ENCODE measurements around the gene USP24.
"Not testable (repeated sequence)": the region's sequence is repeated elsewhere in the genome, so short reads cannot be mapped to it uniquely, and the experiment has no call there.

The USP24 gene

DNA sequence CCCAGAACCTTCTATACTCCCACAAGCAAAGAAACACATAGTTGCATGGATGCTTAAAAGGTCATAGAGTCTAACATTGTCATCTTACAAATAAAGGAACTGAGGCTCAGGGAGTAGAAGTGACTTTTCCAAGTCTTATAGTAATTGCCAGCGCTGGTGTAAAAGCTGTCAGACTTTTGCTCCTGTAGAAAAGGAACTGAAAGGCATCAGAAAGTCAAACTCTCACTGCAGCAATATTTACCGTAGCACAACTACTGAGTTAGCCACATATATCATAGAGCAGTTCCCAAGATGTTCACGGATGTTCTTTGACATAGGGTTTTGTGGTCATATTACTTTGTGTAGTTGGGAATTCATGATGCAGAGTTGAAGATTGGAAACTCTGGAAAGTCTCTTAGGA, 16.6 kb upstream of the USP24 start:
- no peaks in the 10 kb centered on the region for H3K27me3 ChIP-seq (ENCODE audit: insufficient read depth, insufficient read length)
- no peak overlapping the region for H3K4me3 ChIP-seq (ENCODE audit: insufficient read length, low read depth)
- no peaks in the 10 kb centered on the region for H3K36me3 ChIP-seq (ENCODE audit: insufficient read depth, insufficient read length, low read length)
- no peaks in the 10 kb centered on the region for H3K4me1 ChIP-seq (ENCODE audit: insufficient read depth, insufficient read length)
- no peak overlapping the region for H3K9ac ChIP-seq (ENCODE audit: insufficient read length, low read depth)
- no peak for DNase-seq (ENCODE audit: low read depth, low spot score)
- TF ChIP-seq YY1 (IDR thresholded peaks at IDR 0.05; ENCODE audit: insufficient read depth, insufficient read length) (no peak), SUZ12 (IDR thresholded peaks at IDR 0.05; ENCODE audit: extremely low read depth, insufficient read depth, insufficient read length) (no peak), ZNF274 (IDR thresholded peaks at IDR 0.05; ENCODE audit: low read depth, low read length) (no peak)
- peaks cover 11% of the 10 kb centered on the region for H3K9me3 ChIP-seq (ENCODE audit: insufficient read depth, low read length)

DNA sequence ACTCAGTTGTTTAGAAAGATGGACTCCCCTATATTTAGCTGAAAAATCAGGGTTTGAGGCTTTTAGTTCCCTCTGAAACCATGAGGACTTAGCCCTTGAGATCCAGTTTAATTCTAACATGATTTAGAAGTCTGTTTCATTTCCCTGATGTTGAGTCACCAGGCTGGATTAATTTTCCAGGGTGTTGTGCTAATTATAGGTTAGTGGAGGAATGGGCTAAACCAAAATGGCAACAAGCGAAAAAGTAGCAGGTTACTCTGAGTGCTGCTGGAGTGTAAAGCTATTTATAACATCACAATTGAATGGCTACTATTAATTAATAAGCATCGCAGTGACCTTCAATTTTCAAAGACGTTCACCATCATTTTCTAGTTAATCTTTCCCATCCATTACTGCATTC, 15.5 kb upstream of the USP24 start:
- no peak for TF ChIP-seq SUZ12 (IDR thresholded peaks at IDR 0.05; ENCODE audit: extremely low read depth, insufficient read depth, insufficient read length)
- TF ChIP-seq YY1 (IDR thresholded peaks at IDR 0.05; ENCODE audit: insufficient read depth, insufficient read length) = no peak
- no peak for TF ChIP-seq ZNF274 (IDR thresholded peaks at IDR 0.05; ENCODE audit: low read depth, low read length)
- H3K4me1 ChIP-seq (ENCODE audit: insufficient read depth, insufficient read length) = no peaks in the 10 kb centered on the region

DNA sequence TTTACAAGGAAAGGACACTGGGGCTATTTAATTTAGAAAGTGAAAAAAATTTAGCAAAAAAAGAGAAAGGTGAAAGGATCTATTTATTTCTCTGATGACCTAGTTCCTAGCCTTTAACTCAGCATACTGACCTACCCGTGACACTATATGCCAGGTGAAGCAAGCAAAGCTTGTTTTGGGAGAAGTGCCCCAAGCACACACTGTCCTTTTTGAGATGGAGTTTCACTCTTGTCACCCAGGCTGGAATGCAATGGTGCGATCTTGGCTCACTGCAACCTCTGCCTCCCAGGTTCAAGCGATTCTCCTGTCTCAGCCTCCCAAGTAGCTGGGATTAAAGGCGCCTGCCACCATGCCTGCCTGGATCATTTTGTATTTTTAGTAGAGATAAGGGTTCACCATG, 14.6 kb upstream of the USP24 start:
- not testable (repeated sequence) for H3K9ac ChIP-seq (ENCODE audit: insufficient read length, low read depth); DNase-seq (ENCODE audit: low read depth, low spot score); H3K27me3 ChIP-seq (ENCODE audit: insufficient read depth, insufficient read length); H3K4me3 ChIP-seq (ENCODE audit: insufficient read length, low read depth); H3K4me1 ChIP-seq (ENCODE audit: insufficient read depth, insufficient read length); H3K36me3 ChIP-seq (ENCODE audit: insufficient read depth, insufficient read length, low read length)
- peaks cover 15% of the 10 kb centered on the region for H3K9me3 ChIP-seq (ENCODE audit: insufficient read depth, low read length)

More for the DNA sequence above, 15.5 kb upstream of the USP24 start:
- Histone ChIP-seq H3K4me3 (ENCODE audit: insufficient read length, low read depth) (no peak overlapping the region), H3K9me3 (ENCODE audit: insufficient read depth, low read length) (peaks cover 15% of the 10 kb centered on the region), H3K9ac (ENCODE audit: insufficient read length, low read depth) (no peak overlapping the region), H3K27me3 (ENCODE audit: insufficient read depth, insufficient read length) (no peaks in the 10 kb centered on the region), H3K36me3 (ENCODE audit: insufficient read depth, insufficient read length, low read length) (no peaks in the 10 kb centered on the region)
- no peak for DNase-seq (ENCODE audit: low read depth, low spot score)

DNA sequence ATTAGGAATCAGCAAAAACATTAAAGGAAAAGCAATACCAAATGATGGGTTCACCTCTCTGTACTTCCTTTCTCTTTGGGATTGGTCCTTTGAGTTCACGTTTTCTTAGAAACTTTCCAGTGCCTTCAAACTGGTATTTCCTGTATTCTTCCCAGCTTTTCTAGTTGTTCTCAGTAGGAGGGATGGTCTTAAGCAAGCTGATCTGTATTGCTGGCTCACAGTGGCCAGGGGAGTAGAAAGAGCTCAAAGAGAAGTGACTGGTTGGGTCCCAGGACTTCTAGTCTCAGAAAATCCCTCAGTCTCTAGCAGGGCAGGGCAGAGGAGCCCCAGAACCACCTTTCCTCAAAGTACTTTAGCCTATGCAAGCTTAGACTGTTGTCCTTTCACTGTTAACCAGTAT, 10.1 kb upstream of the USP24 start:
- TF ChIP-seq SUZ12 (IDR thresholded peaks at IDR 0.05; ENCODE audit: extremely low read depth, insufficient read depth, insufficient read length) = no peak
- TF ChIP-seq ZNF274 (IDR thresholded peaks at IDR 0.05; ENCODE audit: low read depth, low read length) = no peak
- TF ChIP-seq YY1 (IDR thresholded peaks at IDR 0.05; ENCODE audit: insufficient read depth, insufficient read length) = no peak
- H3K9me3 ChIP-seq (ENCODE audit: insufficient read depth, low read length) = peaks cover 15% of the 10 kb centered on the region
- no peak for DNase-seq (ENCODE audit: low read depth, low spot score)
- no peak overlapping the region for H3K9ac ChIP-seq (ENCODE audit: insufficient read length, low read depth)
- no peak overlapping the region for H3K4me3 ChIP-seq (ENCODE audit: insufficient read length, low read depth)
- no peaks in the 10 kb centered on the region for H3K27me3 ChIP-seq (ENCODE audit: insufficient read depth, insufficient read length)
- no peaks in the 10 kb centered on the region for H3K36me3 ChIP-seq (ENCODE audit: insufficient read depth, insufficient read length, low read length)
- H3K4me1 ChIP-seq (ENCODE audit: insufficient read depth, insufficient read length) = no peaks in the 10 kb centered on the region

DNA sequence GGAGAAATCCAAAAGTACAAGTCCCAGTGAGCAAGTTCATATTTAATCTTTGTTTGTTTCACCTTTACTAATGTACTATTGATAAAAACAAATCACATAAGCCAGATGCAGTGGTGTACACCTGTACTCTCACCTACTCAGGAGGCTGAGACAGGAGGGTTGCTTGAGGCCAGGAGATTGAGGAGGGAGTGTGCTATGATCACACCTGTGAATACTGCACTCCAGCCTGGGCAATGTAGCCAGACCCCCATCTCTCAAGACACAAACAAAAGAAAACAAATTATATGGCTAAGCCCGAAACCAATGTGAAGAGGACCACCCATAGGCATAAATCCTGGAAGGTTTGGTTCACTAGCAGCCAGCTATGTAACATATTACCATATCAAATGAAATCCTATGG, 9.6 kb upstream of the USP24 start:
- Histone ChIP-seq H3K9ac (ENCODE audit: insufficient read length, low read depth) (no peak overlapping the region), H3K4me1 (ENCODE audit: insufficient read depth, insufficient read length) (no peaks in the 10 kb centered on the region), H3K36me3 (ENCODE audit: insufficient read depth, insufficient read length, low read length) (no peaks in the 10 kb centered on the region), H3K4me3 (ENCODE audit: insufficient read length, low read depth) (no peak overlapping the region), H3K27me3 (ENCODE audit: insufficient read depth, insufficient read length) (no peaks in the 10 kb centered on the region), H3K9me3 (ENCODE audit: insufficient read depth, low read length) (peaks cover 15% of the 10 kb centered on the region)
- no peak for DNase-seq (ENCODE audit: low read depth, low spot score)
- TF ChIP-seq YY1 (IDR thresholded peaks at IDR 0.05; ENCODE audit: insufficient read depth, insufficient read length) = no peak
- no peak for TF ChIP-seq ZNF274 (IDR thresholded peaks at IDR 0.05; ENCODE audit: low read depth, low read length)
- TF ChIP-seq SUZ12 (IDR thresholded peaks at IDR 0.05; ENCODE audit: extremely low read depth, insufficient read depth, insufficient read length) = no peak

DNA sequence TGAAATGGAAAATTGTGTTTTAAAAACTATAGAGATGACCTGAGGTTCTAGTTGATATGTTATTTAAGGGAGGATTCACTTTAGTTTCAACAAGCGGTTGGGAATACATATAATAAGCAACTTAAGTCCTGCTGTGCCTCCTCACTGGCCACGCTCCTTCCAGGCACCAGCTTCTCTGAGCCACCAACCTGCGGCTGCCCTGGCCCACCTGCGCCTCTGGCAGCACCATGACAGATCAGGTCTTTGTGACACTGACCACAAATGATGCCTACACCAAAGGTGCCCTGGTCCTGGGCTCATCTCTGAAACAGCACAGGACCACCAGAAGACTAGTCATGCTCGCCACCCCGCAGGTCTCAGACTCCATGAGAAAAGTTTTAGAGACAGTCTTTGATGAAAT, 7.0 kb upstream of the USP24 start:
- DNase-seq (ENCODE audit: low read depth, low spot score) = no peak
- Histone ChIP-seq H3K9ac (ENCODE audit: insufficient read length, low read depth) (no peak overlapping the region), H3K9me3 (ENCODE audit: insufficient read depth, low read length) (peaks cover 7% of the 10 kb centered on the region), H3K4me3 (ENCODE audit: insufficient read length, low read depth) (no peak overlapping the region), H3K27me3 (ENCODE audit: insufficient read depth, insufficient read length) (no peaks in the 10 kb centered on the region), H3K4me1 (ENCODE audit: insufficient read depth, insufficient read length) (no peaks in the 10 kb centered on the region), H3K36me3 (ENCODE audit: insufficient read depth, insufficient read length, low read length) (no peaks in the 10 kb centered on the region)
- no peak for TF ChIP-seq SUZ12 (IDR thresholded peaks at IDR 0.05; ENCODE audit: extremely low read depth, insufficient read depth, insufficient read length)
- no peak for TF ChIP-seq ZNF274 (IDR thresholded peaks at IDR 0.05; ENCODE audit: low read depth, low read length)
- no peak for TF ChIP-seq YY1 (IDR thresholded peaks at IDR 0.05; ENCODE audit: insufficient read depth, insufficient read length)

DNA sequence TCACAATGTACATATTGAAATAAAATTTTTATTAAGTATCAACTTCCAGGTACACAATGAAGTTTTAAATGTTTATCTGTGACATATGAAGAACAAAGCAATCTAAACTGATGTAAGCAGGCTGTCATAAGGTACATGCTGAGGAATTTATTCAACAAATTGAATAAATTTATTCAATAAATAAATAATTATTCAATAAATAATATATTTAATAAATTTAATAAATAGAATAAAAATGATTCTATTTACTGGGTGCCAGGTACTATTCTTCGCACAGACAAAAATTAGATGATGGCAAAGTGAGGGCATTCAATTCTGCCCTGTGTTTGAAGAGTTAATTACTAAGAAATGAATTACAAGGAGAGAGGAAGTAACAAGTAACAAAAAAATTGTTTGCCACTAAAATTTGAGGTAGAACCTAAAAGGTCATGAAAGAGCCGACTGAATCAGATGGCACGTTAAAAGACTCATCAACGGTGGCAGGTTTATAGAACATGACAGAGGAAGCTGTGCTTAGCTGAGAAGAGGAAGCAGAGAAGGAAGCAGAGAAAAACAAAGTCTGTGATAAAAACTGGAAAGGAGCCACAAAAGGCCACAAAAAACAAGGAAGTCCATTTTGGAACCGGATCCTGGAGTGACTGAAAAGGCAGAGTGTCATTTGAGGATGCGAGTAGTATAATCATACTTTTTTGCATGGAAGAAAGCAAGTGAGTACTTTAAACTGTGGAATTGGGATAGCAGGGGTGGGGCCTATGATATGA, 2.2 kb upstream of the USP24 start:
- Histone ChIP-seq H3K9ac (ENCODE audit: insufficient read length, low read depth) (no peak overlapping the region), H3K9me3 (ENCODE audit: insufficient read depth, low read length) (no peaks in the 10 kb centered on the region), H3K36me3 (ENCODE audit: insufficient read depth, insufficient read length, low read length) (peaks cover 4% of the 10 kb centered on the region), H3K4me3 (ENCODE audit: insufficient read length, low read depth) (no peak overlapping the region), H3K4me1 (ENCODE audit: insufficient read depth, insufficient read length) (peaks cover 11% of the 10 kb centered on the region), H3K27me3 (ENCODE audit: insufficient read depth, insufficient read length) (peaks cover 4% of the 10 kb centered on the region)
- no peak for TF ChIP-seq SUZ12 (IDR thresholded peaks at IDR 0.05; ENCODE audit: extremely low read depth, insufficient read depth, insufficient read length)
- TF ChIP-seq ZNF274 (IDR thresholded peaks at IDR 0.05; ENCODE audit: low read depth, low read length) = no peak
- DNase-seq (ENCODE audit: low read depth, low spot score) = no peak
